ENCODE data around the gene SMC1A.

DNA sequence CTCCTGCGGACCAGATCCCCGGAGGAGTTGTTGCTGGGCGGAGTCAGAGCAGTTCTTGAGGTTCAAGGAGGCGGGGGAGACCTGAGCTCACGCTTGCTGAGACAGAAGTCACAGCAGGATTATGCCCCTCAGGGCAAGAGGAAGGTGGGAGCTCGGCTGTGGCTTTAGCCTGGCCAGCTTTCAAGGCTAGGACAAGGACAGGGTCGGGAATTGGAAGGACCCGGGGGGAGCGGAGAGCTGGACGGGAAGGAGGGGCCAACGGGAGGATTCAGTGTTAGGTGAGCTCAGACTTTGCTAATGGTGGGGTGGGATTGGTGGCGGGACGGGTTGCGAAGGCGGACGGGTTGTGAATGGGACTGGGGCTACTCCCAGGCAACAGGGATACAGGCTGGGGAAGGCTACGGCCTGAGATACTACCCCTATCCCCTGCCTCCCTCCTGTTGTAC is 430 bp upstream of the SMC1A start, which contains the start of gene RIBC1:
- TF ChIP-seq, protein P1, sequence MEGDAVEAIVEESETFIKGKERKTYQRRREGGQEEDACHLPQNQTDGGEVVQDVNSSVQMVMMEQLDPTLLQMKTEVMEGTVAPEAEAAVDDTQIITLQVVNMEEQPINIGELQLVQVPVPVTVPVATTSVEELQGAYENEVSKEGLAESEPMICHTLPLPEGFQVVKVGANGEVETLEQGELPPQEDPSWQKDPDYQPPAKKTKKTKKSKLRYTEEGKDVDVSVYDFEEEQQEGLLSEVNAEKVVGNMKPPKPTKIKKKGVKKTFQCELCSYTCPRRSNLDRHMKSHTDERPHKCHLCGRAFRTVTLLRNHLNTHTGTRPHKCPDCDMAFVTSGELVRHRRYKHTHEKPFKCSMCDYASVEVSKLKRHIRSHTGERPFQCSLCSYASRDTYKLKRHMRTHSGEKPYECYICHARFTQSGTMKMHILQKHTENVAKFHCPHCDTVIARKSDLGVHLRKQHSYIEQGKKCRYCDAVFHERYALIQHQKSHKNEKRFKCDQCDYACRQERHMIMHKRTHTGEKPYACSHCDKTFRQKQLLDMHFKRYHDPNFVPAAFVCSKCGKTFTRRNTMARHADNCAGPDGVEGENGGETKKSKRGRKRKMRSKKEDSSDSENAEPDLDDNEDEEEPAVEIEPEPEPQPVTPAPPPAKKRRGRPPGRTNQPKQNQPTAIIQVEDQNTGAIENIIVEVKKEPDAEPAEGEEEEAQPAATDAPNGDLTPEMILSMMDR (IDR thresholded peaks at IDR 0.05; ENCODE audit: low read depth, low read length), result no peak
- no peak for TF ChIP-seq POLR2A (IDR thresholded peaks at IDR 0.05; ENCODE audit: extremely low read depth, insufficient read length)
- TF ChIP-seq, protein P2, sequence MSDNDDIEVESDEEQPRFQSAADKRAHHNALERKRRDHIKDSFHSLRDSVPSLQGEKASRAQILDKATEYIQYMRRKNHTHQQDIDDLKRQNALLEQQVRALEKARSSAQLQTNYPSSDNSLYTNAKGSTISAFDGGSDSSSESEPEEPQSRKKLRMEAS (IDR thresholded peaks at IDR 0.05; ENCODE audit: low read depth, low read length), result no peak

Data from NB4 (cell line).